ENCODE measurements around the gene TRAK1.

DNA sequence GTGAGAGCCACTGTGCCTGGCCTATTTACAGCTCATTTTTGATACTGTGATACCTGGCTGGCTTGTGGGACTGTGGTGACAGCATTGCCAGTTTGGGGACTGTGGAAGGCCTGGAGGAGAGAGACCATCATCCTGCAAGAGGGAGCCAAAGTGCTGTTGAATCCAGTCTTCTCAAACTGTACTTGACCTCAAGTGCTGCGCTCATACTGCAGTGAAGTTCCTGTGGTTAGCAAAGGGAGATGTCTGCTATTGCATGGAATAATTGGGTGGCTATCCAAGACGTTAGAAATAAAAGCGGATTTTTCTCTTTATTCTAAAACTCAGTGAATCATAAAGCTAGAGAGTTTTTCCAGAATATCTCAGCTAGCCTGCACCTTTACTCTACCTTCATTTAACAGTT, 91.4 kb downstream of the TRAK1 start:
- TF ChIP-seq POLR2A (IDR thresholded peaks at IDR 0.05; ENCODE audit: low read depth, low read length) (no peak), POLR2AphosphoS5 (IDR thresholded peaks at IDR 0.05; ENCODE audit: low read depth, low read length) (no peak)
